IPS-18c (cell line): ENCODE data around the gene CHPF.

Source experiments
- H3K4me3 ChIP-seq: 2 replicates; pipeline ENCODE4 v1.7.0; 2013; ENCODE audit warnings: low read depth, mild to moderate bottlenecking, low read length, moderate library complexity; ENCODE audit not compliant: insufficient read depth
- H3K9me3 ChIP-seq: one replicate; pipeline ENCODE4 v1.6.1; 2013; ENCODE audit warnings: mild to moderate bottlenecking, low read length, moderate library complexity; ENCODE audit not compliant: control insufficient read depth, insufficient read depth

Gene CHPF

DNA sequence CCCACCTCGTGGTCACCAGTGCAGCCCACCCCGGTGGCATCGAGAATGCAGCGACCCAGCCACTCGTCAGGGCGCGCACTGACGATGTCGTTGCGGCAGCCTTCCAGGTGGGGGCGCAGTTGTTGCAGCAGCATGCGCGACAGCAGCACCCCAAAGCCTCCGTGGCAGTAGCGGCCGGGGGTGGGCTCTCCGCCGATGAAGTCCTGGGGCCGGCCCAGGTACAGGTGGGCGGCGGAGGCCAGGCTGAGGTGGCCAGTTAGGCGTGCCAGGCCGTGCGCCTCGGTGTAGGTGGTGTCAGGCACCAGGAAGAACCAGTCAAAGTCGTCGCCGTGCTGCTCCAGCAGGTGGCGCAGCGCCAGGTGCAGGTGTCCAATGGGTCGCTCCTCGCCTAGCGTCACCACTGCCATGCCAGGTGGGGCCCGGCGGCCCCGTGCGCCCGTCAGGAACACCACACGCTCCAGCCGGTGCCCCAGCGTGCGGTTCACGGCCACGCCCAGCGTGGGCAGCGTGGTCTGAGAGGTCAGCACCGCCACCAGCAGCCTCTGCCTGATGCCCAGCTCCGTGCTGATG, 1.9 kb downstream of the CHPF start:
- Histone ChIP-seq H3K4me3 (peak overlapping the region; percentile 87), H3K9me3 (no peaks in the 10 kb centered on the region)

GRCh38 chr2:219540784-219541504, 2.7 kb downstream of the CHPF start:
- no peak overlapping the region for H3K4me3 ChIP-seq
- no peaks in the 10 kb centered on the region for H3K9me3 ChIP-seq

- Histone ChIP-seq H3K4me3 (no peak overlapping the region), H3K9me3 (no peaks in the 10 kb centered on the region)
Observed at GRCh38 chr2:219539926-219540678, 3.5 kb downstream of the CHPF start.

DNA sequence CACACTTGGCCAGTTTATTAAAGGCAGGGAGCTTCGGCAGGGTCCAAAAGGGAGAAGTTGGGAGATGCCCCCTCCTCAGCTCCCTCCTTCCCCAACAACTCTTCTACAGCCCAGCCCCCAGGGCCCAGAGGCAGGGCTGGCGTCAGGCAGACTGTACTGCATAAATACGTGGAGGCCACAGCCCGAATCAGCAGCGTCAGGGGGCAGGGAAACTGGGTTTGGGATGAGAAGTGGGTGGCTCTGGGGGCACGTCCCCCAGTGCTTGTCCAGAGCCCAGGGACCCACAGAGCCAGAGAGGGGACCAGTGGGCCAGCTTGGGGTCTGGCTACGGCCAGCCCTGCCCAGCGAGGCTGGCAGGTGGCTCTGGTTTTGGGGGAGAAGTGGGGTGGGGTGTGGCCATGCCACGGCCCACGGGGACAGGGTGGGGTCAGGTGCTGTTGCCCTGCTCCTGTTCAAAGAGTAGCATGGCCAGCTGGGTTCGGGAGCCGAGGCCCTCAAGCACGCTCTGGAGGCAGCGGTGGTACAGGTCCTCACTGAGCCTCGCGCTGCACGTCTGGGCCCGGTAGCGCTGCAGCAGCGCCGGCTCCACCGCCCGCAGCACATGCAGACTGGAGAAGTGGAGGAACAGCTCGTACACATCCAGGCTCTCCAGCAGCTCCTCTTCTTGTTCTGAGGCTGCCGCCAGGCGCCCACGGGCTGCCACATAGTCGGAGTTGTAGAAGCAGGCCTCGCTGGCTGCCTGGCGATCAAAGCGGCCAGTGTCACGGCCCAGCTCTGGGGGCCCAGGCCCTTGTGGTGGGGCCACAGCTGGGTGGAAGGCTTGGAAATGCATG, 4.4 kb downstream of the CHPF start:
- H3K4me3 ChIP-seq = no peak overlapping the region
- H3K9me3 ChIP-seq = no peaks in the 10 kb centered on the region

GRCh38 chr2:219538504-219538951, 5.1 kb downstream of the CHPF start:
- no peaks in the 10 kb centered on the region for H3K9me3 ChIP-seq
- no peak overlapping the region for H3K4me3 ChIP-seq

DNA sequence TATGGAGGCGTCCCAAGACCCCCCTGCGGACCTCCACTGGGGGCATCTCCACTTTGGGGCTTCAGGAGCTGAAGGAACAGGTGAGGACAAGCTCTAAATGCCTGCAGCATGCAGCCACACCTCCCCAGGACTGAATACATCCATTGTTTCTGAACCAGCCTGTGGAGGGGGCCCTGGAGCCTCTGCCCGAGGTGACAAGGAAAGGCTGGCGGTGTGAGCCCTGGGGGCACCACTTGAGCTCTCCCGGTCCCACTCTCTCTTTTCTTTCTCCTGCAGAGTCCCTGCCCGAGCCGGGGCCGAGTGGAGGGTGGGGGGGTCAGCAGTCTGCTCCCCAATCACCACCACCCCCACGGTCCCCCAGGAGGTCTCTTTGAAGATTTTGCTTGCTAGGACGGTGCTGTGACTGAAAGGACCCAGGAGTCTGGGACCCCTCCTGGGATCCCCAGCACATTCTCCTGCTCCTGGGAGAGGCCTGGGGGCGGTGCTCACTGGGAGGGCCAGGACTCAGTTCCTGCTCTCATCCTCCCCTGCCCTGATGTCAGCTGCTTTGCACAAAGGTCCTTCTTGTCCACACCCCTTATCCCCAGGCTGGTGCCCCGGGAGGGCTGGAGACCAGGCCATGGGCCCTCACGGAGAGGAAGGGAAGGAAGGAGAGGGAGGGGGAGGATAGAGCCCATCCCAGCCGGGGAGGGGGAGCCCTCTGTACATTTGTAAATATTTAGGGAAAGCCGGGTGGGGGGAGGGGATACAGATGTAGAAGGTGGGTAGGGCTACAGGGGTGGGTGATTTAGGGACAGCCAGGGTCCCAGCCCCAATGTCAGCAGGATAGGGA, 5.7 kb downstream of the CHPF start:
- no peaks in the 10 kb centered on the region for H3K9me3 ChIP-seq
- H3K4me3 ChIP-seq = no peak overlapping the region

DNA sequence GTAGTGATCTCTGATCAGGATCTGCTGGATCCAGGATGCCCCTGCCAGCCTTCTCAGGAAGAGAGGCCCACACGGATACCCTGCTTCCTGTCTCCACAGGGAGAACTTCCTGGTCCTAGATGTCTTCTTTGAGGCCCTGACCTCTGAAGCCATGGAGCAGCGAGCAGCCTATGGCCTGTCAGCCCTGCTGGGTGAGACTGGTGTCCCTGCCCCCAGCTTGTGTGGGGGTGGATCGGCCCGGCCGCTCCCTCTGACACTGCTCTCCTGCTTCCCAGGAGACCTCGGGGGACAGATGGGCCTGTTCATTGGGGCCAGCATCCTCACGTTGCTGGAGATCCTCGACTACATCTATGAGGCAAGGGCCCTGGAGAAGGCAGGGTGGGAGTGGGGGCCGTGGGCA, 6.6 kb downstream of the CHPF start:
- no peaks in the 10 kb centered on the region for H3K9me3 ChIP-seq
- H3K4me3 ChIP-seq = no peak overlapping the region

DNA sequence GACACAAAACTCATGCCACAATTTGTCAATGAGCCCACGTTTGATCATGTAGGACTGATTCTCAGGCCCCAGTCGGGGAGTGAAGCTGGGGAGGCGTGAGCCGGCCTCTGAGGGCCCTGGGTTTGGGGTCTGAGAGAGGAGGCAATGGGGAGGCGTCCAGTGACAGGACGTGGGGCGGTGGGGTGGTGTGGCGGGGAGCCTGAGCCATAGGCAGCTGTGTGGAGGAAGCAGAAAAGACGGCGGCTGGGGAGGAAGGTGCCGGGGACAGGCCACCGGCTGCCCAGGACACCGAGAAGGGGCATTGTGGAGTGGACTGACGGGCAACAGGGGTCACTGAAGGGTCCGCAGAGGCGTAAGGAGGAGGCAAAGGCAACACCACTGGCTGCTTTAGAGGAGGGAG, 7.2 kb downstream of the CHPF start:
- Histone ChIP-seq H3K4me3 (no peak overlapping the region), H3K9me3 (no peaks in the 10 kb centered on the region)

GRCh38 chr2:219533930-219534661, 9.5 kb downstream of the CHPF start:
- H3K9me3 ChIP-seq = peaks cover 2% of the 10 kb centered on the region

DNA sequence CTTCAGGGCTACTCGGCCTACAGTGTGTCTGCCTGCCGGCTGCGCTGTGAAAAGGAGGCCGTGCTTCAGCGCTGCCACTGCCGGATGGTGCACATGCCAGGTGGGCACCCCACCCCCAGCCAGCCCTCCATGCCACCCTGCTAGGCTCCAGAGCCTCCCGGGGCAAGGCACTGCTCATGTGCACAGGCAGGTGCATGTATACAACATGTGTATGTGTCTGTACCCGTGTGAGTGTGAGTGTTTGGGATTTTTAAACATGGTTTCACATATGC, 11.3 kb downstream of the CHPF start:
- Histone ChIP-seq H3K9me3 (peaks cover 2% of the 10 kb centered on the region), H3K4me3 (no peak overlapping the region)

More at GRCh38 chr2:219533930-219534661, 9.5 kb downstream of the CHPF start:
- H3K4me3 ChIP-seq = no peak overlapping the region

GRCh38 chr2:219531639-219532377, 11.8 kb downstream of the CHPF start:
- Histone ChIP-seq H3K4me3 (no peak overlapping the region), H3K9me3 (peaks cover 2% of the 10 kb centered on the region)

- H3K9me3 ChIP-seq = peaks cover 2% of the 10 kb centered on the region
- H3K4me3 ChIP-seq = peak overlapping the region; percentile 40; the same call in 1 of the 2 replicates
Observed at GRCh38 chr2:219530048-219530963, 13.3 kb downstream of the CHPF start.

DNA sequence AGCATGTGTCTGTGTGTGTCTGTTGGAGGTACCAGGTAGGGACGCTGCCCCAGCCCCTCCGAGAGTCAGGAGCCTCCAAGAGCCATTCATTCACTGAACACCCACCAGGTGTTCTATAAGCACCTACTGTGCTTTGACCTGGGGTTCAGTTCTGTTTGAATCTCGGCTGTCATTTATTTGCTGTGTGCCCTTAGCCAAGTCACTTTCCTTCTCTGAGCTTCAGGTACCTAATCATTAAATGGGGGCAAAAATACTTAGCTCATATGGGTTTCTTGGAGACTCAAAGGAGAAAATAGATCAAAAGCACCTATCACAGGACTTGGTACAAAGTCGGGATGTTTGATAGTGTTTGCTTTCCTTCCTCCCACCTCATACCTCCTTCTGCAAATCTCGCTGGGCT, 16.1 kb downstream of the CHPF start:
- Histone ChIP-seq H3K4me3 (no peak overlapping the region), H3K9me3 (peaks cover 2% of the 10 kb centered on the region)

- Histone ChIP-seq H3K9me3 (peaks cover 2% of the 10 kb centered on the region), H3K4me3 (no peak overlapping the region)
Observed at GRCh38 chr2:219527076-219527394, 16.6 kb downstream of the CHPF start.
